Neuron (in vitro differentiated cells): ENCODE results near the gene SNAPC2.
"Not testable (repeated sequence)": the region's sequence is repeated elsewhere in the genome, so short reads cannot be mapped to it uniquely, and the experiment has no call there.

ENCODE experiments used
- H2AFZ ChIP-seq: one replicate; pipeline ENCODE4 v1.6.1; 2013; ENCODE audit warnings: low read depth, mild to moderate bottlenecking, inconsistent platforms, low read length, moderate library complexity
- H3K27me3 ChIP-seq: one replicate; pipeline ENCODE4 v1.6.1; 2013; ENCODE audit warnings: low read length; ENCODE audit not compliant: insufficient read depth
- H3K36me3 ChIP-seq: one replicate; pipeline ENCODE4 v1.6.1; 2013; ENCODE audit warnings: low read length; ENCODE audit not compliant: insufficient read depth
- H3K4me1 ChIP-seq: one replicate; pipeline ENCODE4 v1.6.1; 2013; ENCODE audit warnings: low read length; ENCODE audit not compliant: insufficient read depth
- H3K4me3 ChIP-seq: 2 replicates; pipeline ENCODE4 v1.5.1; 2013; ENCODE audit warnings: mild to moderate bottlenecking, low read length, moderate library complexity
- H3K9me3 ChIP-seq: one replicate; pipeline ENCODE4 v1.6.1; 2013; ENCODE audit warnings: low read length

Gene SNAPC2

GRCh38 chr19:7959211-7959610 is 39.1 kb downstream of the SNAPC2 start:
- Histone ChIP-seq H3K4me1 (no peaks in the 10 kb centered on the region), H2AFZ (no peak overlapping the region), H3K27me3 (no peaks in the 10 kb centered on the region), H3K4me3 (no peak overlapping the region), H3K9me3 (no peaks in the 10 kb centered on the region), H3K36me3 (peaks cover 47% of the 10 kb centered on the region)

- not testable (repeated sequence) for H2AFZ ChIP-seq, H3K4me3 ChIP-seq, H3K9me3 ChIP-seq, H3K27me3 ChIP-seq, H3K4me1 ChIP-seq
- peaks cover 64% of the 10 kb centered on the region for H3K36me3 ChIP-seq
Observed at GRCh38 chr19:7961082-7961481, 40.9 kb downstream of the SNAPC2 start.

- H3K36me3 ChIP-seq: peaks cover 74% of the 10 kb centered on the region
- H3K4me3 ChIP-seq: no peak overlapping the region
- H2AFZ ChIP-seq: no peak overlapping the region
- H3K4me1 ChIP-seq: no peaks in the 10 kb centered on the region
- no peaks in the 10 kb centered on the region for H3K9me3 ChIP-seq
- no peaks in the 10 kb centered on the region for H3K27me3 ChIP-seq
Observed at GRCh38 chr19:7961920-7962626, 41.9 kb downstream of the SNAPC2 start.

GRCh38 chr19:7962644-7963268 is 42.6 kb downstream of the SNAPC2 start:
- Histone ChIP-seq H3K4me1 (no peaks in the 10 kb centered on the region), H3K9me3 (no peaks in the 10 kb centered on the region), H2AFZ (no peak overlapping the region), H3K4me3 (no peak overlapping the region), H3K36me3 (peaks cover 80% of the 10 kb centered on the region), H3K27me3 (no peaks in the 10 kb centered on the region)

GRCh38 chr19:7963566-7963965 is 43.4 kb downstream of the SNAPC2 start:
- no peak overlapping the region for H3K4me3 ChIP-seq
- H2AFZ ChIP-seq: no peak overlapping the region
- H3K27me3 ChIP-seq: no peaks in the 10 kb centered on the region
- H3K4me1 ChIP-seq: no peaks in the 10 kb centered on the region
- H3K9me3 ChIP-seq: no peaks in the 10 kb centered on the region
- H3K36me3 ChIP-seq: peaks cover 85% of the 10 kb centered on the region

- H2AFZ ChIP-seq: no peak overlapping the region
- peaks cover 89% of the 10 kb centered on the region for H3K36me3 ChIP-seq
Observed at GRCh38 chr19:7965259-7965841, 45.2 kb downstream of the SNAPC2 start.

GRCh38 chr19:7965921-7966665 is 46.0 kb downstream of the SNAPC2 start:
- no peaks in the 10 kb centered on the region for H3K9me3 ChIP-seq
- no peaks in the 10 kb centered on the region for H3K27me3 ChIP-seq
- no peaks in the 10 kb centered on the region for H3K4me1 ChIP-seq
- peaks cover 83% of the 10 kb centered on the region for H3K36me3 ChIP-seq
- H2AFZ ChIP-seq: no peak overlapping the region
- H3K4me3 ChIP-seq: no peak overlapping the region

More at GRCh38 chr19:7965259-7965841, 45.2 kb downstream of the SNAPC2 start:
- no peaks in the 10 kb centered on the region for H3K27me3 ChIP-seq
- H3K4me1 ChIP-seq: no peaks in the 10 kb centered on the region
- H3K9me3 ChIP-seq: no peaks in the 10 kb centered on the region
- no peak overlapping the region for H3K4me3 ChIP-seq

- no peak overlapping the region for H3K4me3 ChIP-seq
- no peak overlapping the region for H2AFZ ChIP-seq
- no peaks in the 10 kb centered on the region for H3K9me3 ChIP-seq
- H3K27me3 ChIP-seq: no peaks in the 10 kb centered on the region
- no peaks in the 10 kb centered on the region for H3K4me1 ChIP-seq
- peaks cover 77% of the 10 kb centered on the region for H3K36me3 ChIP-seq
Observed at GRCh38 chr19:7968008-7968795, 48.1 kb downstream of the SNAPC2 start.

- no peaks in the 10 kb centered on the region for H3K4me1 ChIP-seq
- no peaks in the 10 kb centered on the region for H3K27me3 ChIP-seq
- no peak overlapping the region for H3K4me3 ChIP-seq
- H2AFZ ChIP-seq: no peak overlapping the region
- H3K9me3 ChIP-seq: no peaks in the 10 kb centered on the region
- peaks cover 76% of the 10 kb centered on the region for H3K36me3 ChIP-seq
Observed at GRCh38 chr19:7968796-7969554, 48.8 kb downstream of the SNAPC2 start.

GRCh38 chr19:7969555-7969939 is 49.4 kb downstream of the SNAPC2 start:
- Histone ChIP-seq H3K27me3 (no peaks in the 10 kb centered on the region), H3K36me3 (peaks cover 78% of the 10 kb centered on the region), H3K4me1 (no peaks in the 10 kb centered on the region), H3K9me3 (no peaks in the 10 kb centered on the region), H2AFZ (no peak overlapping the region), H3K4me3 (no peak overlapping the region)

GRCh38 chr19:7970716-7971448 is 50.7 kb downstream of the SNAPC2 start:
- Histone ChIP-seq H3K4me1 (no peaks in the 10 kb centered on the region), H3K36me3 (peaks cover 76% of the 10 kb centered on the region), H3K27me3 (no peaks in the 10 kb centered on the region), H3K4me3 (no peak overlapping the region), H3K9me3 (no peaks in the 10 kb centered on the region), H2AFZ (no peak overlapping the region)
